GM13976 (cell line): Measurements from ENCODE around the gene GFER.
"Not testable (repeated sequence)": the region's sequence is repeated elsewhere in the genome, so short reads cannot be mapped to it uniquely, and the experiment has no call there.

Experiments used
- DNase-seq: peaks from one replicate; pipeline ENCODE4 v3.0.0; 2012; ENCODE audit warnings: low spot score
- in situ Hi-C: fragments of 300-500 bp; cut with MboI; formaldehyde crosslinking; loops from one replicate; pipeline ENCODE4 v1.12.0; 2022; ENCODE audit warnings: low sequenced_read_pairs, mixed read lengths, inconsistent platforms; ENCODE audit not compliant: unreplicated experiment
- TF ChIP-seq, protein P1 (sequence below): IDR thresholded peaks from 2 replicates; pipeline ENCODE4 v1.5.1; 2012; ENCODE audit warnings: borderline replicate concordance, mild to moderate bottlenecking; ENCODE audit not compliant: insufficient read depth; ENCODE audit errors: extremely low read depth, missing control alignments, control extremely low read depth

Gene GFER

GRCh38 chr16:2028620-2029220 lies 44.7 kb downstream of the GFER start:
- no peak for DNase-seq
- in situ Hi-C loops = no loop called here
- TF ChIP-seq, protein P1, sequence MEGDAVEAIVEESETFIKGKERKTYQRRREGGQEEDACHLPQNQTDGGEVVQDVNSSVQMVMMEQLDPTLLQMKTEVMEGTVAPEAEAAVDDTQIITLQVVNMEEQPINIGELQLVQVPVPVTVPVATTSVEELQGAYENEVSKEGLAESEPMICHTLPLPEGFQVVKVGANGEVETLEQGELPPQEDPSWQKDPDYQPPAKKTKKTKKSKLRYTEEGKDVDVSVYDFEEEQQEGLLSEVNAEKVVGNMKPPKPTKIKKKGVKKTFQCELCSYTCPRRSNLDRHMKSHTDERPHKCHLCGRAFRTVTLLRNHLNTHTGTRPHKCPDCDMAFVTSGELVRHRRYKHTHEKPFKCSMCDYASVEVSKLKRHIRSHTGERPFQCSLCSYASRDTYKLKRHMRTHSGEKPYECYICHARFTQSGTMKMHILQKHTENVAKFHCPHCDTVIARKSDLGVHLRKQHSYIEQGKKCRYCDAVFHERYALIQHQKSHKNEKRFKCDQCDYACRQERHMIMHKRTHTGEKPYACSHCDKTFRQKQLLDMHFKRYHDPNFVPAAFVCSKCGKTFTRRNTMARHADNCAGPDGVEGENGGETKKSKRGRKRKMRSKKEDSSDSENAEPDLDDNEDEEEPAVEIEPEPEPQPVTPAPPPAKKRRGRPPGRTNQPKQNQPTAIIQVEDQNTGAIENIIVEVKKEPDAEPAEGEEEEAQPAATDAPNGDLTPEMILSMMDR = no peak

DNA sequence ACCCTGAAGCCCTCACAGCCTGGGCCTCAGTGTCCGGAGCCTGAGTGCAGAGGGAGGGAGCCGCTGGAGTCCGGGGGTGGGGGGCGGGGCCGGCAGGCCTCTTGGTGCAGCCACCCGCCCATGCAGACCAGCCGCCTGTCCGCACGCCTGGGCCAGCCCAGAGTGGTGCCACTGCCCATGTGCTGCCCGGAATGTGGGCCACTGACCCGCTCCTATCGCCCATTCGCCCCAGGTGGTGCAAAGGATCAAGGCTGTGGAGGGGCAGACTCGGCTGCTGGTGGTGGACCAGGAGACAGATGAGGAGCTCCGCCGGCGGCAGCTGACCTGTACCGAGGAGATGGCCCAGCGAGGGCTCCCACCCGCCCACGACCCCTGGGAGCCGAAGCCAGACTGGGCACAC lies 45.4 kb downstream of the GFER start:
- in situ Hi-C loops = no loop called here
- no peak for DNase-seq
- TF ChIP-seq, protein P1 = no peak

- DNase-seq = no peak
- in situ Hi-C loops = no loop called here
- TF ChIP-seq, protein P1 = no peak
These were observed 46.0 kb downstream of the GFER start for GRCh38 chr16:2030036-2030435.

GRCh38 chr16:2031081-2031577 lies 47.1 kb downstream of the GFER start:
- in situ Hi-C loops = no loop called here
- TF ChIP-seq, protein P1 = no peak

GRCh38 chr16:2032285-2033056 lies 48.5 kb downstream of the GFER start:
- in situ Hi-C loops = no loop called here
- DNase-seq = no peak
- TF ChIP-seq, protein P1 = no peak

More at GRCh38 chr16:2031081-2031577, 47.1 kb downstream of the GFER start:
- DNase-seq = no peak

DNA sequence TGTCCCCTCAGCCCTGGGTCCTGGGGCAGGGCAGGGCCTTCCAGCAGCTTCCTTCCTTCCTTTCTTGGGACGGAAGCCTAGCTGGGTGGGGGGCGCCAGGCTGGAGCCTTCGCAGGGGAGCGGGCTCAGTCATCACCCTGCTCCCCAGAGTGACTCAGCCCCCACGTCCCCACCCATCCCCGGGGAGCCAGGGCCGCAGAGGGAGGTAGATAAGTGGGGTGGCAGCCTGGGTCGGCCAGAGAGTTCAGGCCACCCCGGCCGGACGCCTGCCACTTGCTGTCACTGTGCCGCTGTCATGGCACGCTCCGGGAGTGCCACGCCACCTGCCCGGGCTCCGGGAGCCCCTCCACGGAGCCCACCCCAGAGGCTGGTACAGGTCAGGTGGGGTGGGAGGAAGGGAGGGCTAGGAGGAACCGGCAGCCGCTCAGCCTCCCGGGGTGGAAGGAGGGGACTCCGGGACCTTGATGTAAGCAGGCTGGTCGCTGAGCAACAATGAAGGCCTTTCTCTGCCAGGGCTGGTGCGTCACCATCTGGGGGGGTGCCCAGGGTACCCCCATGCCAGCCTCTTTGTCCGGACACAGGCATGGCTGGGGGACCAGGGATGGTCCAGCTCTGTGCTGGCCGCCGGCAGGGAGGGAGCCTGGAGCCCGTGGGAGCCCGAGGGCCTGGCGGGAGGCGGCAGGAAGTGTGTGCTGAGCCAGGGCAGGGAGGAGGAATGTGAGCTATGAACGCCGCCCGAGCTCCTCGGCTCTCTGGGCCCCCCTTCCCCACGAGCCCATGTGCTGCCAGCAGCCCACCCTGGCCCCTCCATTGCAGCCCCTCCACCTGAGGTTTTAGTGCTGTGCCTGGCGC lies 49.3 kb downstream of the GFER start:
- TF ChIP-seq, protein P1 = no peak
- DNase-seq = no peak
- in situ Hi-C loops = no loop called here

DNA sequence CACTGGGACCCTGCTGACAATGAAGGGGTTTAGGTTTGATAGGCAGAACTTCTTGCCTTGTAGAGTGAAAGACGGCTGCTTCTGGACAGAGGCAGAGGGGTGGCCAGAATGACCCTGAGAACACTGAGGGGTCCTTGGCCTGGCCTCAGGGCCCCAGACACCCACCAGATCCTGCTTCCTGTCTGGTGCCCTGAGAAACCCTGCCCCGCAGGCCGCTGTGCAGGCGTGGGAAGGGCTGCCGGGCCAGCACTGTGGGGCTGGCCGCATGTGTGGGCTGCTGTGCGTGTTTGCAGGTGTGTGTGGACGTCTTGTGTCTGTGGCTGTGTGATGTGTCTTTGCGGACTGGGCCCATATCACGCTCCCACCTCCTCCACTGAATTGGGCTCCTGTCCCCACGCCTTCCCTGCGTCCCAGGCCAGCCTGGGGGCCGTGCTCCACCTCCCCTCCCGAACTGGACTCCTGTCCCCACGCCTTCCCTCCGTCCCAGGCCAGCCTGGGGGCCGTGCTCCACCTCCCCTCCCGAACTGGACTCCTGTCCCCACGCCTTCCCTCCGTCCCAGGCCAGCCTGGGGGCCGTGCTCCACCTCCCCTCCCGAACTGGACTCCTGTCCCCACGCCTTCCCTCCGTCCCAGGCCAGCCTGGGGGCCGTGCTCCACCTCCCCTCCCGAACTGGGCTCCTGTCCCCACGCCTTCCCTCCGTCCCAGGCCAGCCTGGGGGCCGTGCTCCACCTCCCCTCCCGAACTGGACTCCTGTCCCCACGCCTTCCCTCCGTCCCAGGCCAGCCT lies 50.1 kb downstream of the GFER start:
- DNase-seq, in situ Hi-C loops: not testable (repeated sequence)
